AG04449 (cell line): ENCODE results near the gene GNG12.

Experiments used
- CTCF ChIA-PET: fragments of 350-600 bp; formaldehyde crosslinking; extraction: SDS; loops from one replicate; lab custom pipeline; 2021; ENCODE audit warnings: antibody characterized with exemption; lab: Yijun Ruan, JAX
- POLR2A ChIA-PET: fragments of 400-600, 350-600 bp; formaldehyde crosslinking; extraction: SDS; loops from one replicate; lab custom pipeline; 2020; ENCODE audit warnings: antibody characterized with exemption, inconsistent platforms; lab: Yijun Ruan, JAX
- DNase-seq: peaks from one replicate; pipeline ENCODE4 v3.0.0-alpha.2; 2010; ENCODE audit warnings: low read depth, low spot score
- H3K4me3 ChIP-seq: 2 replicates; pipeline ENCODE4 v1.5.1; 2011; ENCODE audit warnings: low read depth, mild to moderate bottlenecking, control low read depth, low read length
- TF ChIP-seq, protein P1 (sequence below): IDR thresholded peaks from one replicate; pipeline ENCODE4 v1.5.1; 2011; ENCODE audit warnings: mild to moderate bottlenecking, moderate library complexity, low read length, control low read depth, inconsistent platforms; ENCODE audit not compliant: insufficient read depth; ENCODE audit errors: missing control alignments

GNG12 gene

GRCh38 chr1:67839826-67840225, 6.6 kb upstream of the GNG12 start:
- TF ChIP-seq, protein P1, sequence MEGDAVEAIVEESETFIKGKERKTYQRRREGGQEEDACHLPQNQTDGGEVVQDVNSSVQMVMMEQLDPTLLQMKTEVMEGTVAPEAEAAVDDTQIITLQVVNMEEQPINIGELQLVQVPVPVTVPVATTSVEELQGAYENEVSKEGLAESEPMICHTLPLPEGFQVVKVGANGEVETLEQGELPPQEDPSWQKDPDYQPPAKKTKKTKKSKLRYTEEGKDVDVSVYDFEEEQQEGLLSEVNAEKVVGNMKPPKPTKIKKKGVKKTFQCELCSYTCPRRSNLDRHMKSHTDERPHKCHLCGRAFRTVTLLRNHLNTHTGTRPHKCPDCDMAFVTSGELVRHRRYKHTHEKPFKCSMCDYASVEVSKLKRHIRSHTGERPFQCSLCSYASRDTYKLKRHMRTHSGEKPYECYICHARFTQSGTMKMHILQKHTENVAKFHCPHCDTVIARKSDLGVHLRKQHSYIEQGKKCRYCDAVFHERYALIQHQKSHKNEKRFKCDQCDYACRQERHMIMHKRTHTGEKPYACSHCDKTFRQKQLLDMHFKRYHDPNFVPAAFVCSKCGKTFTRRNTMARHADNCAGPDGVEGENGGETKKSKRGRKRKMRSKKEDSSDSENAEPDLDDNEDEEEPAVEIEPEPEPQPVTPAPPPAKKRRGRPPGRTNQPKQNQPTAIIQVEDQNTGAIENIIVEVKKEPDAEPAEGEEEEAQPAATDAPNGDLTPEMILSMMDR, result no peak
- no peak for DNase-seq
- ChIA-PET POLR2A (no interaction called here), CTCF (interaction anchor here (1.0 to 1.4 kb wide), 3 partner anchors 10 to 305 kb away, joined by 4 to 7 read pairs (median 4); no protein-coding TSS in a partner anchor)
- H3K4me3 ChIP-seq, result no peak overlapping the region

- no peak for DNase-seq
- H3K4me3 ChIP-seq, result no peak overlapping the region
- TF ChIP-seq, protein P1, result no peak
- ChIA-PET POLR2A (interaction anchor here (0.7 to 0.8 kb wide), 3 partner anchors 47 to 152 kb away, joined by 3 to 4 read pairs (median 3); no protein-coding TSS in a partner anchor), CTCF (interaction anchor here (0.8 to 5.7 kb wide), 9 partner anchors 9 to 306 kb away, joined by 3 to 42 read pairs (median 7); no protein-coding TSS in a partner anchor)
Measured at GRCh38 chr1:67838180-67838910, 5.1 kb upstream of the GNG12 start.

DNA sequence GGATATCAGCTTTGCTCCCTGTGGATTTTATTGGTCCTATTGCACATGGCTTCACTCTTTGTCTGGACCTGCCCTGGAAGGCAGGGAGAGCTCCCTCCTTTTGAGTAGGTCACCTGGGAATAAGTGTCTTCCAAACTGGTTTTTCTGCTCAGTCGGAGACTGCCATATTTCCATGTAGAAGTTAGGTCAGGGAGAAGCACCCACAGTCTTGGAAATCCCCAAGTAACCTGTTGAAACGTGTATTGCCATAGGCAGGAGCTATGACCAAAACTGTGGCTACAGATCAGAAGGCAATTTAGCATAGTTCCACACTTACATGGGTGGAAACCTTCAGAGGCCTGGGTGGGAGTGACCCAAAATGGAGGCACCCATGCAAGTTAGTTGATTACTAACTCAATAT, 3.5 kb upstream of the GNG12 start:
- no peak overlapping the region for H3K4me3 ChIP-seq
- TF ChIP-seq, protein P1, result no peak
- ChIA-PET CTCF (interaction anchor here (0.9 to 5.7 kb wide), 10 partner anchors 9 to 304 kb away, joined by 3 to 42 read pairs (median 4); no protein-coding TSS in a partner anchor), POLR2A (interaction anchor here (0.7 kb wide), 1 partner anchor 611 kb away, joined by 3 read pairs; no protein-coding TSS in a partner anchor)
- no peak for DNase-seq

DNA sequence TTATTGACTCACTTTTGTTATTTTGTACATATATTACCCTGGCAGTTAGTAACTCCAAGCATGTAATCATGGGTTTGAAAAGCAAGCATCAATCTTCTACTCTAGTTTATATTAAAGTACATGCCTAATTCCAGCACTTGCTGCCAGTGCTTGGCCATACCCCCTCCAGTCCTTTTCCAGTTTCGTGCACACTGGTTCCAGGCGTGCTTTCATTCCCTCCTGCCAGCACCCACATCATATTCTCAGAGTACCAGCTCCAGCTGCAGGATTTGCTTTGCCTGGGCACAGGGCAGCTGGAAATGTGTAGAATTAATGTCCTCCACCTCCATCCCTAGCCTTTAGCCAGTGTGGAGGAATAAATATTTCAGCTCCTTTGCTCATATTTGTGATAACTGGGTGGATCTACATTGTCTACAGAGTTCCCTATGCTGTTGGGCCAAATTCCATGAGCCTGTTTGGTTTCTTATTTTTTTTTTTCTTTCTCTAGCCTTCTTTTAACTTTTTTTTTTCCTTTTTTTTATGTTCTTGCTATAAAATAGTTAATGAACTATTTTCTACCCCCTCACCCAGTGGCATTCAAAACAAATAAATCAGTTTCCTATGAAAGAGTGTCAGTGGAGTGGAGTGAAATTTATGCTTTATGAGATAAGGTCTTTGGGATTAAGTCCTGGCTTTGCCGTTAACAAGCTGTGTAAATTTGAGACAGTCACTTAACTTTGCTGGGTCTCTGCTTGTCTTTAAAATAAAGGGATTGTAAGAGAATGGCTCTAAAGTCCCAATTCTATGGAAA, 2.6 kb upstream of the GNG12 start:
- DNase-seq, result no peak
- TF ChIP-seq, protein P1, result no peak
- POLR2A ChIA-PET, result interaction anchor here (0.7 to 1.4 kb wide), 2 partner anchors 44 to 612 kb away, joined by 3 to 4 read pairs; no protein-coding TSS in a partner anchor
- no peak overlapping the region for H3K4me3 ChIP-seq
- CTCF ChIA-PET, result interaction anchor here (0.9 to 5.7 kb wide), 9 partner anchors 9 to 303 kb away, joined by 3 to 42 read pairs (median 4); no protein-coding TSS in a partner anchor

DNA sequence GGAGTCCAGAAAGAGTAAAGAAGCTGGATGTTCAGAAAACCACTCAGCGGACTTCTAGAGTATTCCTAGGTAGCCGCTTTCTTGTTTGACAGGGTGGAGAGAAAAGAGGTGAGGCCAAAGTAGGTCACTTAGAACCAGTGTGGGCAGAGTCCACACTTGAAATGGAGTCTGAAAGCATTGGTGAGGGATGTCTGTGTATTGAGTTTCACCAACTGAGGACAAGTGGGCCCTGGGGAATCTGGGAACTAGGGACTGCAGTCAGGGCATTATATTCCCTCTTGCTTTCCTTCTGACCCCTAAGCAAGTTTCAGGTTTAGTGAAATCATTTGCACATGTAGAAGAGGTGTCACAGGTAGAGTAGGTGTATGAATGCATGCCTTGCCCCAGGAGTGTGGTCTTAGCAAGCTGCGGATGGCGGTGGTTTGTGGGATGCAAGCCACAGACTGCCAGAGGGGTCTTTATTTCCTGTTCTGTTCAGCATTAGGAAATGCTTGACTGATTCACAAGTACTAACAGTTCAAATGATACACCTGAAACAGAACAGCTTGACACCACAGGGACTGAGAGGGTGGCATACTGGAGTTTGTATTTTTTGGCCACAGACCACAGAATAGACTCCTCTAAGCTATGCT, 1.1 kb upstream of the GNG12 start:
- DNase-seq, result no peak
- TF ChIP-seq, protein P1, result no peak
- ChIA-PET CTCF (interaction anchor here (0.9 to 5.7 kb wide), 6 partner anchors 11 to 299 kb away, joined by 3 to 42 read pairs (median 4); no protein-coding TSS in a partner anchor), POLR2A (interaction anchor here (1.4 kb wide), 1 partner anchor 43 kb away, joined by 4 read pairs; no protein-coding TSS in a partner anchor)
- no peak overlapping the region for H3K4me3 ChIP-seq
